EH (cell line): ENCODE results near the gene STUM.
A peak's percentile ranks its signal among the peaks of the same experiment; 100 is the strongest.

ENCODE experiments used
- DNase-seq: peaks from one replicate; pipeline ENCODE4 v3.0.0-alpha.2; 2015; ENCODE audit warnings: low read depth

STUM gene

DNA sequence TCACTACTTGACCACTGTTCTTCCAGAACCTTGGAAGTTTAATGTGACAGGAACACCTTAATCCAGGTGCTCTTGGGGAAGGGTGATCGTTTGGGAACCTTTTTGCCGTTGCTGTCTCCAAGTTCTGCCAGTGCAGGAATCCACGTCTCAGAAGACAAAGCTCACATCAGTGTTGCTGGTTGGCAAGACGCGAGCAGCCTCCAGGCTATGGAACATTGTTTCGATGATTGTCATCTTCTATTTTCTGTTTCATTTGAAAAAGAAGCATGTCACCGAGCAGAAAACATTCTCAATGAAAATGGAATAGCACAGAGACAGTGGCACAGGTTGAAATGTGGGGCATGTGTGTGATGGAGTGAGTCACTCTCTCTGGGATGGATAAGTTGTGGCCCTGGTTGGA is 11.7 kb downstream of the STUM start:
- DNase-seq, result no peak

DNA sequence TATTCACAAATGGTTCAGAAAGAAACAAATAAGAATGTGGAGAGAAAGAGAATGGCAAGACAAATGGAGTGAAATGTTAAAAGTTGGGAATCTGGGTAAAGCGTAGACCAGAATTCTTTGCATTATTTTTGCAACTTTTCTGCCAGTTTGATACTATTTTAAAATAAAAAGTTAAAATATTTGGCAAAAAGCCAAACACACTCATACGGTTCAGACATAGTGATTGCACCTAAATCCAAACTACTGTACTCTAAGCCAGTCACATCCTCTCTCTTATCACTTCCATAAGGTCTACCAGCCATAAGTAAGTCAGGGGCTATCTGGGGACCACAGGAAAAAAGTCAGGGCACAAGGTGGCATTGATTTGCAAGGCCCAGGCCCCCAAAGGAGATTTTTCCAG is 14.4 kb downstream of the STUM start:
- DNase-seq, result no peak

DNA sequence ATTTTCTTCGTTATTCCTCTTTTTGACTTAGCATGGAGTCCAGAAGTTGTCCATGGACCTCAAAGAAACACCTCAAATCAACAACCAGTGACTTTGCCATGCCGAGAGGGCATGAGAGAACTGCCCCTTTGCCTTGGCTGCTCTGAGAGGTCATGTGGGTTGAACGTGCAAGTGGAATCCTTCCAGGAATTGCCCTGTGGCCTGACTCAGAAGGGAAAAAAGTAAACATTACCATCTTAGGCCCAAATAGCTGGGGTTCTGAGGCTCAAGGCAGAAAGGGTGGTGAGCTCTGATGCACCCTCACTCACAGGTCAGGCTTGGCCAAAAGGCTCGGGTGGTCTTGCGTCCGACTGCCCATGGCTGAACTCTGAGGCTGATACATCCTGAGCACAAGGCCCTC is 15.1 kb downstream of the STUM start:
- no peak for DNase-seq

DNA sequence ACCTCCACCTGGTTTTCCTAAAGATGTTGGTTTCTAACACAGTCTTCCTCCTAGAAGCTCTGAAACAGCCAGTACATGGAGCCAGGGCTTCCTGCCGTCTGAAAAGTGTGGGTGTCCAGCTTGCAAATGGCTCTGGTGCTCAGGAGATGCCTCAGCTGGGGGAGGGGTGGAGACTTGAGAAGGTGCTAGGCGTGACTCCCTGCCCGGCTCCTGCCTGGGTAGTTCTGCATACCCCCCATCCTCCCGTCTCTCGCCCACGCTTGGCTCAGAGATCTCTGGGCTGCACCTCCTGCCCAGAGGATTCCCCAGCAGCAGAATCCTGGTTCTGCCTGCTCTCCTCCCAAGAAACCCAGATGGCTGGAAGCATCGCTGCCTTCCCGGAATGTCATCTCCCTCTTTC is 16.9 kb downstream of the STUM start:
- DNase-seq, result no peak

DNA sequence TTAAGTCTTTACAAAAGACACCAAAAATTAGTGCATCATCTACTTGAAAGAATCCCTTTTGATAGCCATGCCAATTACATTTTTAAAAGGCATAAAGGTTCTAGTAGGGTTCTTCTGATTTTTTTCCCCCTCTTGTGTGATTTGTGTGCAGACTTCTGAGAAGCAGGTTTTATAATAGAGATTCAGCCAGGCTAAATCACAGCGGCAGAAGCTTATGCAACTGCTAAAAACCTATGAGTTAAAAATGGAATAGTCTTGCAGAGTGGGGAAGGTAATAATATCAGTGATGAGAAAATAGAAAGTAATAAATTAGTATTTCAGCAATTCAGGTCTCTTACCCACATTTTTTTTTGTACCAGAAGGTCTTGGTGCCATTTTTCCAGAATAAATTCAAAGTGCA is 17.7 kb downstream of the STUM start:
- no peak for DNase-seq

DNA sequence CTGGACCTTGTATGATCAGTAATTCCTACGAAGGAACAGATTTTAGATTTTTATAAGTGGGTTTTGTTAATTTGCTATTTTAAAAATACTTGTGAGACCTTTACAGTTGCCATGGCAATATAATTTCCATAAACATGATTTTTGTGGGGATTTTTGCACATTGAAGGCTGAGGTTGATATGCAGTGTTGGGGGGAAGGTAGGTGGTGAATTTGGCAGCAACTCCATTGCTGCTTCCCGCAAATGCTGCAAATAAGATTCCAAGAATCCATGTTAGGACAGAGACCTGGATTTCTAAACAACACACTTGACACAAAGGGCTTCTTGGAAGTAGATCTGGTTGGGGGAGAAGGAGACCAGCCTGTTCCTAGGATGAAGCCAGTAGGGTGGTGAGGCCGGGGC is 18.2 kb downstream of the STUM start:
- DNase-seq, result no peak

DNA sequence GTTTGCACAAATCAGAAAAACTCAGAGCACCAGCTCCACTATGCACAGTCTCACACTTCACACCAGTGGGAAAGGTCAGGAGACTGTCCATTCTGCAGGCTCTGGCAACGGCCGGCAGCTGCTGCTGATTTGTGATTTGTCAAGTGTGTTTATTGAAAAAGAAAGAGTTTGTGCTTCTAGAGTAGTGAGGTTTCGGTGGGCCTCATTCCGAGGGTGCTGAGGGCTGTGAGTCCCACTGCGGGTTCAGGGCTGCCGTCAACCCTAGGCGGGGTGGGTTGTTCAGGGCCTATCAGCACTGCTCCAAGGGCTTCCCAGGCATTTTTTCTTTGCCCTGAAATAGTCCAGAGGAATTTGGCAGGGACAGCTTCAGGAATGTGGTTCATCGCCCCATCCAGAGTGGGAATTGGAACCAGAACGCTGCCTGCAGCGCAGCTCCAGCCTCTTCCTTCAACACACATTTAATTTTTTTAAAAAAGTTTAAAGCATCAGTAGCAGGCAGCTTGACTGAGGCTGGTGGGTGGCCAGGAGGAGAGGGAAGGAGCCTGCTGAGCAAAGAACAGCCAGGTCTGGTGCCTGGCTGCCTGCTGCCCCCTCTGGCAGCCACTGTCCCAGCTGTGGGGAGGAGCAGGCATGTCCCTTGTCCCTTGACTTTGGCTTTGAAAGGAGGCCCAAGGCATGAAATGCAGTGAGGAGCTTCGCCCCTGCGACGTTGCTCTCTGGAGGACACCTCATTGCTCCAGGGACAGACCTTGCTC is 19.7 kb downstream of the STUM start:
- DNase-seq, result peak; percentile 68

DNA sequence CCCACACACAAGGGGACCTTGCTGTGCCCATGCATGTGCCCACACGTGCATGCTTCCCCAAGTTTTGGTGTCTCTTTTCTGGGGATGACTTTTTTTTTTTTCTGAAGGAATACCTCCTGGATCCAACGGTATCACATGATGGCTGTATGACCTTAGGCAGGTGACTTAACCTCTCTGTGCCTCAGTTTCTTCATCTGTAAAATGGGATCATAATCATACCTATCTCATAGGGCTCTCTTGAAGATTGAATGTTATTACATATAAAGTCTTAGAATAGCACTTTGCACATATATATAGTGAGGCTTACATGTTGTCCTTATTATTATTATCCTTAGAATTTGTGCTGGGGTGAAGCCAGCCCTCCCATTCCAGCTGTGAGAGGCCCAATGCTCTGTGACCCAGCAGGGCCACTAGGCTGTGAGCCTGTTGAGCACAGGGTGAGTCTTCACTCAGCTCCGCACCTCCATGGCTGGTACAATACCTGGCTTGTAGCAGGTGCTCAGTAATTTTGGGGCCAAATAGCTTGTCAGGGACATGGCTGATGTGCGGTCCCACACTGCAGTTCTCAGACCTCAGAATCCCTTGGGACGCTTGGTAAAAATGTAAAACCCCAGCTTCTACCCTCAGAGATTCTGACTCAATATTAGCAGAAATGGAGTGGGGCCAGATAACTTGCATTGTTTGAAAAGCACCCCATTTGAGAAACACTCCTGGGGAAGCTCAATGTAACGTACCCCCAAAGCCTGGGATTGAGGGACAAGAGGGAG is 20.6 kb downstream of the STUM start:
- DNase-seq, result no peak

DNA sequence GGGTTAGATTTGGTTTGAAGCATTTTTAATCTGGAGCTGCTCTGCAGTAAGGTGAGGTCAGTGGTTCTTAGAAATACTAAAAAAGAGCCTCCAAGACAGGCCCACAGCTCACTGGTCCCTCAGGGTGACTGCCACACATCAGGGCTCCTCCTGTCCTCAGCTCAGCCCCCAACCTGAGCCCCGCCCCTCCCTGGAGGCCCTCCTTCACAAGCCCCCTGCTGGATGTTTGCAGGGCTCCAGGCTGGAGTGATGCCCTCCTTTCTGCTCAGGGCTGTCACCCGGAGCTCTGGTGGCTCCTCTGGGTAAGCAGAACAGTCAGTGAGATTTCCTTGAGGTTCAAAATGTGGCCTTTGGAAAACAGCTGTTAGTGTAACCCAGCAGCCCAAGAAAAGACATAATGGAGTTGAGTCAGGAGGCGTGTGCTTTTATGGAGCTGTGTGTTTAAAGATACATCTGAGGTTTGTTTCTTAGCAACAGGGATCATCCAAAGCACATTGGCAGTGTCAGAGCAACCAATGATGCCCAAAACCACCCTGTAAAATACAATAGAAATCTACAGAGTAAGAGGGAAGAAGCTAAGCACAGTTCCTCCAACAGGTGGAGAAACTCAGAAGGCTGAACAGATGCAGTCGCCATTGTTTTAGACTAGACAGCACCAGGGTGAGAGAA is 21.4 kb downstream of the STUM start:
- DNase-seq, result no peak

DNA sequence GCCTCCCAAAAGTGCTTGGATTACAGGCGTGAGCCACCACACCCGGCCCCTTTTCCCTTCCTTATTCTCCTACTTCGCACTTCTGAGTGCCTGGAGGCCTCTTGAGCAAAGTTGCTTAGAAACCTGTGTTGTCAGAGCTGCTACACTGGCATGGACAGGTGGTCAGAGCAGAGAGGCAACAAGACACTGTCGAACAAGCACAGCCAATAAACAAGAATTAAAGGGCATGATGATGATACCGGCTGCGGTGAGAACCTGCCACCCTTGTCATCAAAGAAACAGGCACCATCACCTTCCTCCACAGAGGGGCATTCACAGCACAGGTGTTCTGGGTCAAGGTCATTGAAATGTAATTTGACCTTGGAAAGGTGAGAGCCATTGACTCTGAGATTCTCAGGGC is 23.3 kb downstream of the STUM start:
- DNase-seq, result no peak

DNA sequence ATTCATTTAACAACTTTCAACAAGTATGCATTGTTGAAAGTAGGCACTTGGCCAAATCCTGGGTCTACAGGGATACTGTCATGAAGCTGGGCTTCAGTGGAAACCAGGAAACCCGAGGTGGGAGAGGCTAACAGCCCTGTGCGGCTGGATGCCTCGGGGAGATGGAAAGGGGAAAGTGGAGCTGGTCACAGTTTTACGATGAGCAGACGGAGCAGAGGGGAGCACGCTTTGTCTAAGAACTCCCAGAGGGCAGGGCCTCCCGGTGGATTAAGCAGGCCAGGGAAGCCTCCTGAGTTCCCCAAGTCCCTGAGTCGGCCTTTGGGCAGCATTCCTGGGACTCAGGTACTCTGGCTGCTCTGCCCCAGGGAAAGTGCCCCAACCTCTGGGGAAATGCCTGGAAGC is 23.8 kb downstream of the STUM start:
- DNase-seq, result no peak

DNA sequence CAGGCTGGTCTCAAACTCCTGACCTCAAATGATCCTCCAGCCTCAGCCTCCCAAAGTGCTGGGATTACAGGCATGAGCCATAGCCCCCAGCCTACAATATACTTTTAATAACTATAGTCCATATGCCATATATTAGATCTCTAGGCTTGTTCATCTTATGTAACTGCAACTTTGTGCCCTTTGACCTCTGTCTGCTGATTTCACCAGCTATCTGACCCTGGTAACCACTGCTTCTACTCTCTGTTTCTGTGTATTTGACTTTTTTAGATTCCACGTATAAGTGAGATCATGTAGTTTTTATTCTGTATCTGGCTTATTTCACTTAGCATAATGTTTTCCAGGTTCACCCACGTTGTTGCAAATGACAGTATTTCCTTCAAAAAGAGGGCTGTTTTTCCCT is 25.5 kb downstream of the STUM start:
- DNase-seq, result no peak

DNA sequence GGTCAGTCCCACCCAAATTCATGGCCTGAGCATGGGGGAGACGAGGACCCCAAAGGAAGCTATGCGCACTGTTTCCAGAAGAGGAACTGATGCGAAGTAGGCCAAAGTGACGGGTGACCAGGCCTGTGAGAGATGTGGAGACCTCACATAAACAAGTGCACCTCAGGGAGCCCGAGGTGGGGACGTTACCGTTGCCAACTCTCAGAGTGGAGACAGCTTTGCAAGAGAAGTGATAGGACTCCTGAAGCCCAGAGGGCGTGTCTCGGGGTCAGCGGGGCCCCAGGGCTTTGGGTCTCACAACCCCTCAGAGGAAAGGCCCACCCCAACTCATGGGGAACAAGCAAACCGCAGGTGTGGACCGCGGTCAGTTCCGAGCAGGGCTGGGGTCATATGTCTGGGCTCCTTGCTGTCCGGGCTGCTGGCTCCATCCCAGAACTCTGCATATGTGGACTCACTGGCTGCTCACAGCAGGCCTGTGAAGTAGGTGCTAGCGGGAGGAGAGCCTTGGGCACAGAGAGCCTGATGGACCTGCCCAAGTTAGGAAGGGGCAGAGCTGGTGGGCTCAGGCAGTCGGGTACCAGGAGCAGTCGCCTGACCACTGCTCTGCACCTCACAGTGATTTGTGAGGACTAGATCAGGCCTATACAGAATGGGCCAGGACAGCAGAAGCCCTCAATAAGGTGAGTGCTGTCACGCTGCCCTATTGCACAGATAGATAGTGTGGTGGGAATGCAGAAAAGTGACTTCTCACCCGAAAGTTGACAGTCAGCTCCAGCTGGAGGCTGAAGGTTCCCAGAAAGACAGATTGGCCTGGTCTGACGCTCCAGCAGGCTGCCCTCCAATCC is 26.2 kb downstream of the STUM start:
- DNase-seq, result no peak

DNA sequence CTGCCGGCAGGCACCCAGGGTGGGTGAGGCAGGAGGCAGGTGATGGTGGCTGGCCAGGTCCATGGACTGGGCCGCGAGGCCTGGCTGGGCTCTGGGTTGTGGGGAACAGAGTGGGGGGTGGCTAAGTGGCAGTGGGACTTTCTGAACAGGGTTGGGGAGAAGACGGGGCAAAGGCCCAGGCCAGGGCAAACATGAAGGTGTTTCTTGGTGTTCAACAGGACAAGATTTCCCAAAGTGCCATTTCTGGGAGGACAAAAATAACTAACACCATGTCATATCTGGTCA is 26.8 kb downstream of the STUM start:
- DNase-seq, result no peak

DNA sequence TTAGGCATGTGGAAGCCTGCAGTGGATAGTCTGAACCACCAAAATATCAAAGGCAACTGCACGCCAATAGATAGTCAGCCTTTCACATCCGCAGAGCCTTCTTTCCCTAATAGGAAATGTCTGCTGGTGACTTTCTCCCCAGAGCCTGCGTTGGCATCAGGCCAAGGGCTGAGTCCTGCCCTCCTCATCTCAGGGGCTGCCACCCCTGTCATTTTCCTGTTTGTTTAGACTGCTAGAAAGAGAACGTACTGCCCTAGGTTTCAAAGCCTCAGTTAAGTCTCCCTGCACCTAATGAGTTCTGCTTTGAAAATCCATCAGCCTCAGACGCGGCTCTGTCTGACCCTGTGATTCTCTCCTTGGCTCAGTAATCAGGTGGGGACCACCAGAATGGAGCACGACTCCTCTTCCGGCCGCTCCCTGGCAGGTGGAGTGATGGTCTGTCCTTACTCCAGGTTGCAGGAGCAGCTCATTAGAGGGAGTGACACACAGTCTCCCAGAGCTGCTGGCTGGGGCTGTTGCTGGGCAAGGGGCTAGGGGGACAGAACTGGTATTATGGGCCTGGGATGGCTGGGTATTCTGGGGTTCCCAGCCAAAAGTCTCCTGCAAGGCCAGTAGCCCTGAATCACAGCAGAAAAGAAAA is 27.3 kb downstream of the STUM start:
- DNase-seq, result no peak

DNA sequence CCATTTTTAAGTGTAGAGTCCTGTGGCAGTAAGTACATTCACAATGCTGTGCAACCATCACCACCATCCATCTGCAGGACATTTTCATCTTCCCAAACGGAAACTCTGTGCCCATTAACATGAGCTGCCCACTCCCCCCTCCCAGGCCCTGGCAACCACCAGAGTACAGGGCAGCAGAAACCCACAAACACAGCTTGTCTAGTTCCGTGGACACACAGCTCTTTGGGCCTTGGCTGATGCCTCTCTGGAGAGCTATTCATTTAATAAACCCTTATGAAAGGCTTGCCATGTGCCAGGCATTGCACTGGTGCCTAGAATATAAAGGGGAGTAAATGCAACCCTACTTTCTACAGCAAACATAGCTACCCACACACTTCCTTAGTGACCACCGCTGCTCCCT is 28.0 kb downstream of the STUM start:
- no peak for DNase-seq

DNA sequence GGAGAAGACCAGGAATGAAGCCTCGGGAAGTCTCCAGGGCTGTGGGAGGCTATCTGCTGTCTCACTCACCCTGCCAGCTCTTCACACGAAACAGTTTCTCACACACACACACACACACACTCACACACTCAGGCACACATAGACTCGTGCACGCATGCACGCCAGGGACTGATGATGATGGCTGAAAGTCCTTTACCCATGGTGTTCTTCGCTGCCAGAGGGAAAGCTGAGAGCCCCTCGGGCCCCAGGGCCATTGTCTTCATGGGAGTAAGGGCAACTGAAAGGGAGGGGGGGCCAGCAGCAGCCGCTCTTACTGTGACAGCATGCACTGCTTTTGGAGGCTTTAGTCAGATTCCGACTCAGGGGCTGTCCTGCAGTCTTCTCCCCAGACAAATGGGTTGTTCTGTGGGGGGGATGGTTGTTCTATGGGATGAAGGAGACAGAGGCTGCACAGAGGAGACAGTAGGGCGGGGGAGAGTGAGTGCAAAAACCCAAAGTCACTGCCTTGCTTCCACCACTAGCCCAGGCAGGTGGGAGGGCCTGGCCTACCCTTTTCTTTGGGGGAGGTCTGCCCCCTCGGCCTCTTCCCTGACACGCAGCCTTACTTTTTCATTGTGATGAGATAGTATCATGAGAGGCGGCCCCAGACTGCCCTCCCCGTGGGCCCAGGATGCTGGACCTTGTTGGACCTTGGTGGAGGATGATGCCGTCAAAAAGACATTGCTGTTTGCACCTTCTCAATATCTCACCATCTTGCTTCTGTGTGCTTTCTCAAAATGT is 29.0 kb downstream of the STUM start:
- no peak for DNase-seq

DNA sequence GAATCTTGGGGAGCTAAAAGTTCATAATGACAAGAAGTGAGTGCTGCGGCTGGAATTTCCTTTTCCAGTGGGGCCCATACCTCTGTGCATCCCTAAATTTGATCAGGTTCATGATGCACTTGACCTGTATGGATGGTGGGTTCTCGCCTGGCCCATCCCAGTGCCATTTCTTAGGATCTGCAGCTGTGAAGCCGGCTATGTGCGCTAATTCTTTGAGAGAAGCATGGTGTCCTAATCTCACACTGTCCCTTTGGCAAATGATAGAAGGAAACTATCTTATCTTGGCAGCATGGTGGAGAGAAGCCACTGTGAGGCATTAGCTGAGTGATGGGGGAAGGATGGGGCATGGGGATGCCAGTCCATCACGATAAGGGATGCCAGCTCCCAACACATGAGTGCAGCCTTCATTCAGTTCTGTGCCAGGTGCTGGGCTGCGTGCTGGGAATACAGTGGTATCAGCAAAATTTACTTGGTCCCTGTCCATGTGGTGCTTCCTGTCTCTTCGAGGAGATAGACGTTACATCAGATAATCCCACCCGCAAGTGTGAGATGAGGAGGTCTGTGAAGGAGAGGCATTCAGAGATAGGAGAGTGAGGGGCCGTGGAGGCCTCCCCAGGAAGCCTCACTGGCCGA is 30.5 kb downstream of the STUM start:
- DNase-seq, result no peak

DNA sequence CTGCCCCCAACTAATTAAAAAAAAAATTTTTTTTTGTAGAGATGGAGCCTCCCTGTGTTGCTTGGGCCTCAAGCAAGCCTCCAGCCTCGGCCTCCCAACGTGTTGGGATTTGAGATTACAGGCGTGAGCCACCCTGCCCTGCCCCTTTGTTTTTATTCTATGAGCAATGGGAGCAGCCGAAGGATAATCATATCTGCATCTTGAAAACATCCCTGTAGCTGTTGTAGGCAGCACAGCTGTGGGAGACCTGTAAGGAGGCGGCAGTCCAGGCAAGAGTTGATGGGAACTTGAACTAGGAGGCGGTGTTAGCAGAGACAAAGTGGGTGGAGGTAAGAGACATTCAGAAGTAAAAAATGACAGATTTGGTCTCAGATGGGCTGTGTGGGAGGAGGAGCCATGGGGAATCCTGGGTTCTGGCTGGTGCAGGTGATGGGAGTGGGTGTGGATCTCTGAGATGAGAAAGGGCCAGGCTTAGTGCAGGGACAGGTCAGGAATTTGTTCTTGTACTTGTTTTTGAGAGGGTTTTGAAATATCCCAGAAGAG is 31.3 kb downstream of the STUM start:
- DNase-seq, result no peak

DNA sequence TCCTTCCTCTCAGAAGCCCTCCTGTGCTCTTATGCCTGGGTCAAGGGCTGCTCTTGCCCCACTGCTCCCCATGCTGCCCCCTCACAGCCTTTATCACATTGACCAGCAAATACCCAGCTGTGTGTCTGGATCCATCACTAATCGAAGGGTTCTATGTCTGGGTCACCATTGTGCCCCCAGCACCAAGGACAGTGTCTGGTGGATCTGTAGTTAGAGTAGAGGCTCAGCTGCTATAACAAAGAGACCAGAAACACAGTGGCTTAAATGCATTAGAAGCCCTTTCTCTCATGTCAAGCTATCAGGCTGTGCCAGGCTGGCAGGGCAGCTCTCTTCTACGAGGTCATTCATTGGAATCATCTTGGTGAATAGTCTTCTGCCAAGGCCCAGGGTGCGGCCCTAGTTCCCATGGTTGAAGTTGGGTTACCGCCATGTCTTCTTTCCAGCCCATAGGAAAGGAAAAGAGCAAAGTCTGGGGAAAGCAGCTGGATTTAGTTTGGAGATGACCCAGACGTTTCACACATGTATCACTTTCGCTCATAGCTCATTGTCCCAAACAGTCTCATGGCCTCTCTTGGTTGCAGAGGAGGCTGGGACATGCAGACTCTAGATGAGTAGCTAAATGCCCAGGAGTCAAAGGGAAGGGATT is 32.2 kb downstream of the STUM start:
- no peak for DNase-seq
